ENCODE results near the gene FXN.
"Not testable (repeated sequence)": the region's sequence is repeated elsewhere in the genome, so short reads cannot be mapped to it uniquely, and the experiment has no call there.

The FXN gene

GRCh38 chr9:69070201-69070600, 34.6 kb downstream of the FXN start:
- DNase-seq (ENCODE audit: low spot score), result no peak

DNA sequence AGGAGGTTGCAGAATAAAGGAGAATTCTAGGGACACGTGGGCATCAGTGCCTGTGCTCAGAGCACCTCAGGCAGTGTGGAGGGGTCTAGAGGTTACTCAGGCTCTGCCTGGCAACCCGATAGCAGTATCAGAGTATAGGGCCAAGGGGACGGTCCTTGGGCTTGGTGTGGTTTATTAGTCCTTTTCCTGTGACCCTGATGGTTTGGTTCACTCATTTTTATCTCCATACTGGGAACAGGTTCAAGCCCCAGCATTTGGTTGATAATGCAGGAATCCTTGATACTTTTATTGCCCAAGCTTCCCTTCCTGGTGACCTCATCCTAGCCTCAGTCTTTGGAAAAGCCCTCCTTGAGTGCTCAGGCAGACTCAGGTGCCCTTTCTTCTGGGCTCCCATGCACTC, 35.5 kb downstream of the FXN start:
- no peak for DNase-seq (ENCODE audit: low spot score)

DNA sequence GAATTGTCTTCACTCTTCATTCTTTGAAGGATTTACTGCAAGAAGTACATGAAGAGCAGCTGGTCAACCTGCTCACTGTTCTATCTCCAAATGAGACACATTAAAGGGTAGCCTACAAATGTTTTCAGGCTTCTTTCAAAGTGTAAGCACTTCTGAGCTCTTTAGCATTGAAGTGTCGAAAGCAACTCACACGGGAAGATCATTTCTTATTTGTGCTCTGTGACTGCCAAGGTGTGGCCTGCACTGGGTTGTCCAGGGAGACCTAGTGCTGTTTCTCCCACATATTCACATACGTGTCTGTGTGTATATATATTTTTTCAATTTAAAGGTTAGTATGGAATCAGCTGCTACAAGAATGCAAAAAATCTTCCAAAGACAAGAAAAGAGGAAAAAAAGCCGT, 37.6 kb downstream of the FXN start:
- DNase-seq (ENCODE audit: low spot score), result no peak

- DNase-seq (ENCODE audit: low spot score), result no peak
These were observed 39.2 kb downstream of the FXN start for GRCh38 chr9:69074801-69075200.

DNA sequence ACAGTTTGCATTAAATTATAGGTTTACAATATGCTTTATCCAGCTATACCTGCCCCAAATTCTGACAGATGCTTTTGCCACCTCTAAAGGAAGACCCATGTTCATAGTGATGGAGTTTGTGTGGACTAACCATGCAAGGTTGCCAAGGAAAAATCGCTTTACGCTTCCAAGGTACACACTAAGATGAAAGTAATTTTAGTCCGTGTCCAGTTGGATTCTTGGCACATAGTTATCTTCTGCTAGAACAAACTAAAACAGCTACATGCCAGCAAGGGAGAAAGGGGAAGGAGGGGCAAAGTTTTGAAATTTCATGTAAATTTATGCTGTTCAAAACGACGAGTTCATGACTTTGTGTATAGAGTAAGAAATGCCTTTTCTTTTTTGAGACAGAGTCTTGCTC, 41.0 kb downstream of the FXN start:
- no peak for DNase-seq (ENCODE audit: low spot score)

- no peak for DNase-seq (ENCODE audit: low spot score)
These were observed 42.5 kb downstream of the FXN start for GRCh38 chr9:69078069-69078468.

- DNase-seq (ENCODE audit: low spot score), result no peak
These were observed 43.0 kb downstream of the FXN start for GRCh38 chr9:69078581-69078980.

DNA sequence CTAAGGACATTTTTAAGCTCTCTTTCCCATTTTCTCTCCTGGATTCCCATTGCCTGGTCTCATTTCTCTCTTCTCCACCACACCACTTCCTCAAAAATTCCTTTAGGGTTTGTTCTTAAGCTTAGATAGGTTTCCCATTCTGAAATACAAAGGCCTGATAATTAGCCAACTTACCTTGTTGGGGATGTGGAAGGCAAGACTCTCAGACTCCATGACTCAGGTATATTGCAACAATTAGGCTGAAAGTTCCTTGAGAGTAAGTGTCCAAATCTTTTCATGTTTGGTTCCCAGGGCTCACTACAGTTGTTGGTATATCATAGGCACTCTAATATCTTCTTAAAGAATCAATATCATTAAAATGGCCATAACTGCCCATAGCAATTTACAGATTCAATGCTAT, 43.6 kb downstream of the FXN start:
- DNase-seq (ENCODE audit: low spot score), result no peak

- DNase-seq (ENCODE audit: low spot score), result no peak
These were observed 45.7 kb downstream of the FXN start for GRCh38 chr9:69081261-69081660.

DNA sequence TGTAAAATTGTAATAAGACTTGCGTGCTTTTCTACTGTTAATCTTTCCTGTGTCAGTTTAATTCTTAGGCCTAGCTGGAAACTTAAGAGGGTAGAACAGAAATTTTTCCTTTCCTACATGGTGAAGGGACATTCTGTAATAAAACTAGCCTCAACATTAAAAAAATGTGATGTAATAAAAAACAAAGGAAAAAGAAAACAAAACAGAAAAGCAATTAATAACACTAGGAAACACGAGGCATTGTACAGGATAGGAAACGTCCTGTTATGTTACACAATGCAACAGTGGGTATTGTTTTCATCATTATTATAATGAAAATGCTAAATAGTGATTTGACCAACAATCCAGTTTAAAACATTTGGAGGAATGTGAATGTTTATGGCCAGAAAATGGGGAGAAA, 47.8 kb downstream of the FXN start:
- DNase-seq (ENCODE audit: low spot score), result no peak

DNA sequence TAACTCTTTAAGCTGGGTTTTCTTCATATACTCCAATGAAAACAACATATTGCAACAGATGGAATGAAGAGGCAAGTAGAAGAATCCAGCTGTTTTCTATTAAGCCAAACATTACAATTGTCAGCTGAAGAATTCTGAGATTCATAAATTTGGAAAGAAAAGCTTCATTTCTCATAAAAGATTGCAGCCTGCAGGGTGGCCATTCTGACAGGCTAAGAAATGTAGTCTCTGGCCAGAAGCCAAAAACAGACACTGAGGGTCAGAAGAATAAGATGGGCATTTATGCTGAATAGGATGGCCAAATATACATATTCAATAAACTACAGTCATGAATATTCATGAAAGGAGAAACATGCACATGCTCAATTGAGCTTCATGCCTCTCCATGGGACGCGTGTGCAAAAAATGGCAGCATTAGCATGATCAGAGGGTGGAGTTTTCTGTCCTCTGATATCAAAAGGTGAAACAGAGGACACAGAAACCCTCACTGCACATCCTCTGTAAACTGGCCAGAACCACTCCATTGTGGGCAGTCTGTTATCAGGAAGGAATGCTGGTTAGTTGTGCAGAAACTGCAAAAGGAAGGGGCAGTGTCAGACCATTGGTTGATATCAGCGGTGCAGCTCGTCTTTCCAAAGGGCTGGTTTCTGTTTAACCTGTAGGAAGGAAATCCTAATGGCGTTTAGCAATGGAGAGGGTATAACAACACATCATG, 50.2 kb downstream of the FXN start:
- no peak for DNase-seq (ENCODE audit: low spot score)

GRCh38 chr9:69086312-69086711, 50.8 kb downstream of the FXN start:
- no peak for DNase-seq (ENCODE audit: low spot score)

DNA sequence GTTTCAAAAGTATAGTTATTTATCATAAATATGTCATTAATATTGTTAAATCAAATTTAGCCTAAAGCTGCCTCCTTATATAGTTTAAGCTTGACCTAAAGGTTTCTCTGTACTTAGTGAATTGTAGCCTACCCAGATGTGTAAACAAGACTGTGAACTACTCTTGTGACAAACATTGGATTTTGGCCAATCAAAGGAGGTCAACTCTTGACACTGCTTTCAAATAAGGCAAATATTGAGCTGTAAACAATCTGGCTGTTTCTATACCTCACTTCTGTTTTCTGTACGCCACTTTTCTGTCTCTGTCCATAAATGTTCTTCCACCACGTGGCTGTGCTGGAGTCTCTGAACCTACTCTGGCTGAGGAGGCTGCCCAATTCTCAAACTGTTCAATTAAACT, 51.2 kb downstream of the FXN start:
- no peak for DNase-seq (ENCODE audit: low spot score)

DNA sequence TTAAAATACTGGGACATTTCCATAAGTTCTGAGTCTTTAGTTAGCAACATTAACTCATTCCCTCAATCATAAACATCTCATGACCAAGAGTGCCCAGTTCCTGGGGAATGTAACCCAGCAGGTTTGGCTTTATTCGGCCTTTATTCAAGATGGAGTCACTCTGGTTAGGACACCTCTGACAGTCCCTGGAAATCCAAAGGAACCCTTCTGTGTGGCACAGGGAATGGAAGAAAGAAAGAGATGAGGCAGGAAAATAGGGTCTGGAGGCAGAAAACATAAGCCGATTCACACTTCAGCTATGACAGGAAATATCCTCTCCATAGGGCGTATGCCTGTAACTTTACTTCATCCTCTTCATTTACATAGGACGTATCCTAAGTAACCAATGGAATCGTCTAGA, 53.5 kb downstream of the FXN start:
- DNase-seq (ENCODE audit: low spot score), result no peak

DNA sequence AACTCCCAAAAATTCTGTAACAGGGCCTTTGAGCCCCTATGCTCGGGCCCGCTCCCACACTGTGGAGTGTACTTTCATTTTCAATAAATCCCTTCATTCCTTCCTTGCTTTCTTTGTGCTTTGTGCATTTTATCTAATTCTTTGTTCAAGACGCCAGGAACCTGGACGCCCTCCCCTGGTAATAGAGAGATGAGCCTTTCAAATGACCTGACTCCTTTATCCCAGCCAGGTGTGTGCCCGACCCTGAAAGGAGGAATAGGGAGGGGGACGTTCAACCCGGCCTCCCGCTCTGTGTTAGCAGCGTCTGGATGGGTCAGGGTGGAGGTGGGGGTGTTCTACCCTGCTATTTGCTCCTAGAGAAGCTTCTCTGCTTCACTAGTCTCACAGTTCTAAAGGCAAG, 53.9 kb downstream of the FXN start:
- no peak for DNase-seq (ENCODE audit: low spot score)

- no peak for DNase-seq (ENCODE audit: low spot score)
These were observed 54.7 kb downstream of the FXN start for GRCh38 chr9:69090140-69090750.

- no peak for DNase-seq (ENCODE audit: low spot score)
These were observed 55.4 kb downstream of the FXN start for GRCh38 chr9:69090946-69091345.

DNA sequence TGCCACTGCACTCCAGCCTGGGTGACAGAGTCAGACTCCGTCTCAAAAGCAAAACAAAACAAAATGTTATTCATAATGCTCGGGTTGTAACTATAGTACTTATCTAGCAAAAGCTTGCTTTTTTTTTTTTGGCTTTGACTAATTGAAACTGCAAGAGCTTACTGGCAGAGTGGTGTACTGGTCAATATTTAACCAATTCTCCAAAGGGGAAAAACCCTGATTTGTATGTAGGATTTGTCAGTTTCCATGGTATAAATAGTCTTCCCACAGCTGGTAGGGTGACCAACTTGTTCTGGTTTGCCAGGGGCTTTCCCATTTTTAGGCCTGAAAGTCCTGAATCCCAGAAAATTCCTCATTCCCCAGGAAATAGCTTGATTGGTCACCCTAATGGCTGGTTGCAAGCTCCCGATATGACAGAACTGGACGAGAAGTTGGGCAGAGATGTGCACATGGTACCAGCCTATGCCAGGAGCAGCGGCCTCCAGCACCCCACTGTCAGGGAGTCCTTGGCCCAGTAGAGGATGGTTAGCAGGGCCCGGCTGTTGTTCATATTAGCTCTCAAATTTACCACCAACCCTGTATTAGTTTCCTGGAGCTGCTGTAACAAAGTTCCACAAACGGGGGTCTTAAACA, 58.0 kb downstream of the FXN start:
- no peak for DNase-seq (ENCODE audit: low spot score)

DNA sequence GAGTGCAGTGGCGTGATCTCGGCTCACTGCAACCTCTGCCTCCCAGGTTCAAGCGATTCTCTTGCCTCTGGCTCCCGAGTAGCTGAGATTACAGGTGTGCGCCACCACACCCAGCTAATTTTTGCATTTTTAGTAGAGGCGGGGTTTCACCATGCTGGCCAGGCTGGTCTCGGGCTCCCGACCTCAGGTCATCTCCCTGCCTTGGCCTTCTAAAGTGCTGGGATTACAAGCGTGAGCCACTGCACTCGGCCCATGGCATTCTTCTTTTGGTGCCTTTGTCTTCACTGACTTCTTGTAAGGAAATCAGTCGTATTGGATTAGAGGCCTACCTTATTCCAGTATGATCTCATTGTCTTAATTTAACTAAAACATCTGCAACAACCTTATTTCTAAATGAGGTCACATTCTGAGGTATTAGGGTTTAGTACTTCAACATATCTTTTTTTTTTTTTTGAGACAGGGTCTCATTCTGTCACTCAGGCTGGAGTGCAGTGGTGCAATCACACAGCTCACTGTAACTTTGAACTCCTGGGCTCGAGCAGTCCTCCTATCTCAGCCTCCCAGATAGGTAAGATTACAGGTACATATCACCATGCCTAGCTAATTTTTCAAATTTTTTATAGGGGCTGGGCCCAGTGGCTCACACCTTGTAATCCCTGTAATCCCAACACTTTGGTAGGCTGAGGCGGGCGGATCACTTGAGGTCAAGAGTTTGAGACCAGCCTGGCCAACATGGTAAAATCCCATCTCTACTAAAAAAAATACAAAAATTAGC, 59.0 kb downstream of the FXN start:
- not testable (repeated sequence) for DNase-seq (ENCODE audit: low spot score)

DNA sequence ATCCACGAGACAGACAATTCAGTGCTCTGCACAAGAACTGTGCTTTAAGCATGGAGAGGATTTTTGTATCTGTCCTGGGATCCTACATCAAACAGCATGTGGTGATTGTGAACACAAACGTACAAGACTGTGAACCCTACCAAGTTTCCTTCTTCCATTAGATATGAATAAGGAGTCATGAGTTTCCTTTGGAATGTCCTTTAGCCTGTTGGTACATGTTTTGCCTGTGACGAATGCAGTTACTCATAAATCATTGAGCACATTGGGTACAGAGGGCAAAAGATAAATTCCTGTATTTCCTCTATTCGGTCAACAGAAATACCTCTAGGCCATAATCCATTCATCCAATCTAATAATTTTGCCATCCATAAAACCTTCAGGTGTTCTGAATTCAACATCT, 61.5 kb downstream of the FXN start:
- DNase-seq (ENCODE audit: low spot score), result no peak

DNA sequence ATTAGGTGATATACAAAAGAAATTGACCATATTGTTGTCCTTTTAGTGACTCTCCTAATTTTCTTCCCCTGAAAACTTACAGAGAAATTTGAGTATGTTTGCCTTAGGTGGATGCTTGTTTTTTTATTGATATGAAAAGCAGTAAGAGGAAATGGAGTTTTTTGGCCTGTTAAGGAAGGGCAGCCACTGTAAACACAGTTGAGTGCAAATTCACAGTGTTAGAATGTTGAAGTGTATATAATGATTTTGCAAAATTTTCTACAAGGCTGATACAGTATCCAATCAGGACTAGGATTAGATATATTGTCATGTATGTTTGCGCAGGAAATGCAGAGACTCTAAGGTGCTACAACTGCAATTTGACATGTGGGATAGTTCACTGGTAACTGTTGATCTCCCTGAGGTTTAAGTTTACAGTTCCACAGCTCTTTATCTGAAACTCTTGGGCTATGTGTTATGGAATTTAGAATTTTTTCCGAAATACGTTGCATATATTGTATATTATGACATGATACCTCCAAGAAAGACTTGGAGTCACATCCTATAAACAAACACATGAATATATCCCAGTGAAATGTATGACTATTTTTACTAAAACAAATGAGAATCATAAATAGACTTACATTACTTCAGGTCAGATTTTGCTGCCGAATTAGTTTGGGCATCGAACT, 62.5 kb downstream of the FXN start:
- no peak for DNase-seq (ENCODE audit: low spot score)

- not testable (repeated sequence) for DNase-seq (ENCODE audit: low spot score)
These were observed 67.9 kb downstream of the FXN start for GRCh38 chr9:69103348-69103996.
